Measurements from ENCODE around the gene SVEP1.
"Not testable (repeated sequence)": the region's sequence is repeated elsewhere in the genome, so short reads cannot be mapped to it uniquely, and the experiment has no call there.

SVEP1 gene

GRCh38 chr9:110443146-110443865 lies 136.2 kb downstream of the SVEP1 start:
- DNase-seq: no peak

- no peak for DNase-seq
Observed at GRCh38 chr9:110440796-110441195, 138.7 kb downstream of the SVEP1 start.

GRCh38 chr9:110440172-110440571 lies 139.4 kb downstream of the SVEP1 start:
- no peak for DNase-seq

GRCh38 chr9:110432253-110432652 lies 147.3 kb downstream of the SVEP1 start:
- DNase-seq: no peak

- no peak for DNase-seq
Observed at GRCh38 chr9:110429453-110429852, 150.1 kb downstream of the SVEP1 start.

GRCh38 chr9:110427497-110428104 lies 151.9 kb downstream of the SVEP1 start:
- no peak for DNase-seq

GRCh38 chr9:110426052-110426709 lies 153.4 kb downstream of the SVEP1 start:
- DNase-seq: no peak

- no peak for DNase-seq
Observed at GRCh38 chr9:110414471-110414870, 165.1 kb downstream of the SVEP1 start.

GRCh38 chr9:110410961-110411360 lies 168.6 kb downstream of the SVEP1 start:
- no peak for DNase-seq

GRCh38 chr9:110408598-110408997 lies 170.9 kb downstream of the SVEP1 start:
- no peak for DNase-seq

GRCh38 chr9:110405858-110406443 lies 173.6 kb downstream of the SVEP1 start:
- DNase-seq: no peak

- DNase-seq: no peak
Observed at GRCh38 chr9:110404473-110404872, 175.1 kb downstream of the SVEP1 start.

- no peak for DNase-seq
Observed at GRCh38 chr9:110399983-110400382, 179.6 kb downstream of the SVEP1 start.

GRCh38 chr9:110398992-110399391 lies 180.5 kb downstream of the SVEP1 start:
- DNase-seq: not testable (repeated sequence)

- DNase-seq: no peak
Observed at GRCh38 chr9:110391826-110392485, 187.6 kb downstream of the SVEP1 start.

GRCh38 chr9:110389148-110389750 lies 190.3 kb downstream of the SVEP1 start:
- DNase-seq: no peak

- DNase-seq: no peak
Observed at GRCh38 chr9:110383491-110383890, 196.1 kb downstream of the SVEP1 start.

GRCh38 chr9:110382731-110383130 lies 196.8 kb downstream of the SVEP1 start:
- no peak for DNase-seq

GRCh38 chr9:110371411-110372007 lies 208.0 kb downstream of the SVEP1 start:
- DNase-seq: no peak

- no peak for DNase-seq
Observed at GRCh38 chr9:110370315-110370714, 209.2 kb downstream of the SVEP1 start.

GRCh38 chr9:110364451-110364850 lies 215.1 kb downstream of the SVEP1 start:
- no peak for DNase-seq

GRCh38 chr9:110358992-110359391 lies 220.5 kb downstream of the SVEP1 start:
- DNase-seq: not testable (repeated sequence)

Data from NCI-H2081 (cell line).